Smooth muscle cell (in vitro differentiated cells): ENCODE measurements around the gene DYNLT3. TPM values are rescaled to one million over a fixed set of nuclear protein-coding genes. Genes with fewer than 3 reads are reported as not detected.
A peak's percentile ranks its signal among the peaks of the same experiment; 100 is the strongest.

Experiments
- DNase-seq: peaks from one replicate; lab custom pipeline; 2025; ENCODE audit not compliant: unreplicated experiment; lab: John Stamatoyannopoulos, UW
- H2AFZ ChIP-seq: fragments of 200-600 bp; sonication (generic); 2 replicates; pipeline ENCODE4 v1.6.0; 2016; ENCODE audit warnings: antibody characterized with exemption, low read depth, mild to moderate bottlenecking
- H3F3A ChIP-seq: fragments of 200-600 bp; sonication (generic); 2 replicates; pipeline ENCODE4 v1.6.0; 2017; ENCODE audit warnings: antibody characterized with exemption, low read depth
- H3K27ac ChIP-seq: fragments of 200-600 bp; sonication (generic); 2 replicates; pipeline ENCODE4 v1.5.1; 2016; ENCODE audit warnings: low read depth, mild to moderate bottlenecking
- H3K27me3 ChIP-seq: fragments of 200-600 bp; sonication (generic); 2 replicates; pipeline ENCODE4 v1.6.1; 2016; ENCODE audit warnings: low read depth, mild to moderate bottlenecking
- H3K36me3 ChIP-seq: fragments of 200-600 bp; sonication (generic); 2 replicates; pipeline ENCODE4 v1.5.1; 2016; ENCODE audit warnings: low read depth
- H3K4me1 ChIP-seq: fragments of 200-600 bp; sonication (generic); 2 replicates; pipeline ENCODE4 v1.5.1; 2016; ENCODE audit warnings: low read depth
- H3K4me2 ChIP-seq: fragments of 200-600 bp; sonication (generic); 2 replicates; pipeline ENCODE4 v1.6.0; 2016; ENCODE audit warnings: mild to moderate bottlenecking
- H3K4me3 ChIP-seq: fragments of 200-600 bp; sonication (generic); 2 replicates; pipeline ENCODE4 v1.5.1; 2016; ENCODE audit warnings: mild to moderate bottlenecking
- H3K79me2 ChIP-seq: fragments of 200-600 bp; sonication (generic); 2 replicates; pipeline ENCODE4 v1.6.0; 2016; ENCODE audit warnings: low read depth, mild to moderate bottlenecking
- H3K9ac ChIP-seq: fragments of 200-600 bp; sonication (generic); 2 replicates; pipeline ENCODE4 v1.6.0; 2016; ENCODE audit warnings: low read depth
- H3K9me3 ChIP-seq: fragments of 200-600 bp; sonication (generic); replicated peaks from 2 replicates; pipeline ENCODE4 v1.5.1; 2016; ENCODE audit warnings: low read depth
- H4K20me1 ChIP-seq: fragments of 200-600 bp; sonication (generic); 2 replicates; pipeline ENCODE4 v1.6.0; 2016; ENCODE audit warnings: low read depth
- WGBS: methylation state at CpG from one replicate; pipeline ENCODE4 v1.1.7; 2016; ENCODE audit warnings: low lambda C conversion rate; 5-methylcytosine and 5-hydroxymethylcytosine counted together
- polyA plus RNA-seq: library from polyadenylated mRNA; unstranded; fragments of >200 nt; fragmentation: Nextera tagmentation; extraction: Ambion mirVana; gene quantifications from 2 replicates; pipeline ENCODE4 v1.2.1, GENCODE V29; 2016
- total RNA-seq: library from RNA; depleted of rRNA; stranded (reverse); fragments of >200 nt; gene quantifications from 2 replicates; pipeline ENCODE4 v1.2.3, GENCODE V29; 2014
- TF ChIP-seq, protein P1 (sequence below): fragments of 200-600 bp; sonication (generic); IDR thresholded peaks from 2 replicates; pipeline ENCODE4 v1.5.1; 2017; ENCODE audit warnings: borderline replicate concordance, mild to moderate bottlenecking, antibody characterized with exemption; ENCODE audit not compliant: insufficient read depth, poor library complexity, severe bottlenecking

DYNLT3 gene, protein sequence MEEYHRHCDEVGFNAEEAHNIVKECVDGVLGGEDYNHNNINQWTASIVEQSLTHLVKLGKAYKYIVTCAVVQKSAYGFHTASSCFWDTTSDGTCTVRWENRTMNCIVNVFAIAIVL
- 89.4 and 112 TPM in 2 replicates for total RNA-seq
- polyA plus RNA-seq = 75.8 and 77.7 TPM in 2 replicates

GRCh38 chrX:37846934-37847732 is at the start of gene DYNLT3:
TSS of gene DYNLT3 (minus strand) at chrX:37847571. CDS start at chrX:37847510, 61 bp downstream.
- Histone ChIP-seq H2AFZ (peak within 1 kb of the TSS; percentile 81), H3K9me3 (no peaks in the 10 kb centered on the region), H3K27ac (peak within 1 kb of the TSS; percentile 86), H4K20me1 (no peaks in the 10 kb centered on the region), H3K4me1 (peaks cover 3% of the 10 kb centered on the region), H3K9ac (peak within 1 kb of the TSS; percentile 95), H3K79me2 (no peaks in the 10 kb centered on the region), H3K27me3 (no peaks in the 10 kb centered on the region), H3K4me2 (peak within 1 kb of the TSS; percentile 84), H3K36me3 (no peaks in the 10 kb centered on the region), H3K4me3 (peak within 1 kb of the TSS; percentile 60), H3F3A (no peaks in the 10 kb centered on the region)
- peak; percentile 20 for DNase-seq
- TF ChIP-seq, protein P1, sequence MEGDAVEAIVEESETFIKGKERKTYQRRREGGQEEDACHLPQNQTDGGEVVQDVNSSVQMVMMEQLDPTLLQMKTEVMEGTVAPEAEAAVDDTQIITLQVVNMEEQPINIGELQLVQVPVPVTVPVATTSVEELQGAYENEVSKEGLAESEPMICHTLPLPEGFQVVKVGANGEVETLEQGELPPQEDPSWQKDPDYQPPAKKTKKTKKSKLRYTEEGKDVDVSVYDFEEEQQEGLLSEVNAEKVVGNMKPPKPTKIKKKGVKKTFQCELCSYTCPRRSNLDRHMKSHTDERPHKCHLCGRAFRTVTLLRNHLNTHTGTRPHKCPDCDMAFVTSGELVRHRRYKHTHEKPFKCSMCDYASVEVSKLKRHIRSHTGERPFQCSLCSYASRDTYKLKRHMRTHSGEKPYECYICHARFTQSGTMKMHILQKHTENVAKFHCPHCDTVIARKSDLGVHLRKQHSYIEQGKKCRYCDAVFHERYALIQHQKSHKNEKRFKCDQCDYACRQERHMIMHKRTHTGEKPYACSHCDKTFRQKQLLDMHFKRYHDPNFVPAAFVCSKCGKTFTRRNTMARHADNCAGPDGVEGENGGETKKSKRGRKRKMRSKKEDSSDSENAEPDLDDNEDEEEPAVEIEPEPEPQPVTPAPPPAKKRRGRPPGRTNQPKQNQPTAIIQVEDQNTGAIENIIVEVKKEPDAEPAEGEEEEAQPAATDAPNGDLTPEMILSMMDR = no peak
- 37% methylated on average over 35 of the region's 67 CpGs for WGBS

GRCh38 chrX:37896511-37896890 is 49.1 kb upstream of the DYNLT3 start:
- DNase-seq = no peak
- Histone ChIP-seq H3K4me1 (no peaks in the 10 kb centered on the region), H2AFZ (no peak overlapping the region), H3K79me2 (no peaks in the 10 kb centered on the region), H3K4me2 (no peak overlapping the region), H4K20me1 (no peaks in the 10 kb centered on the region), H3F3A (no peaks in the 10 kb centered on the region), H3K4me3 (no peak overlapping the region), H3K27ac (no peak overlapping the region), H3K27me3 (no peaks in the 10 kb centered on the region), H3K9ac (no peak overlapping the region), H3K36me3 (no peaks in the 10 kb centered on the region), H3K9me3 (no peaks in the 10 kb centered on the region)
- TF ChIP-seq, protein P1 = no peak
- 27% methylated on average over 1 of the region's 1 CpG for WGBS

- Histone ChIP-seq H3K4me1 (no peaks in the 10 kb centered on the region), H4K20me1 (no peaks in the 10 kb centered on the region), H3K27me3 (no peaks in the 10 kb centered on the region), H3K4me2 (no peak overlapping the region), H3K9ac (no peak overlapping the region), H3K4me3 (no peak overlapping the region), H2AFZ (no peak overlapping the region), H3K79me2 (no peaks in the 10 kb centered on the region), H3F3A (no peaks in the 10 kb centered on the region), H3K27ac (no peak overlapping the region), H3K36me3 (no peaks in the 10 kb centered on the region), H3K9me3 (no peaks in the 10 kb centered on the region)
- DNase-seq = no peak
- TF ChIP-seq, protein P1 = no peak
Observed at GRCh38 chrX:37895795-37896510, 48.6 kb upstream of the DYNLT3 start.
